ENCODE data around the gene LRTM2. TPM values are rescaled to one million over a fixed set of nuclear protein-coding genes. Genes with fewer than 3 reads are reported as not detected.

LRTM2 gene
- total and polyA plus RNA-seq, 2 donors (not counting 1 experiment from before 2014, with no cell fraction given) = not detected

DNA sequence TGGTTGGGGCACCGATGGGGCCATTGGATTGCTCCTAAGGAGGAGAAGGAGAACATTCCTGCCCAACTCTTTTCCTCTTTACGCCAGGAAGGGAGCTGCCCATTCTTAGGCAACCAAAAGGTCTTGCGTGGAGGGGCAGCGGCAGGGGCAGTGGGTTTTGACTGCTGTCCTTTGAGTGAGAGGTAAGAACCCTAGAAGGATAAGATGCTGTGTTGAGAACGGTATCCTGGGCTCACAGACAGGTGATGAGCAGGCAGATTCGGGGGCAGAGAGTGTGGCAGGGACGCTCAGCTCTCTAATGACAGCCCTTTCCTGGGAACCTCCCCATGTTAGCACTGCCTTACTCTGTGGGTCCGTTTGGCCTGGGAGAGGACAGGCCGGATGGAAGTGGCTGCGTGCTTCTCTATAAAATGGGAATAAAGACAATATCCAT is 13.2 kb downstream of the LRTM2 start:
- H3K4me3 ChIP-seq (replicated peaks in 1 of 4; ENCODE audit: control extremely low read depth in 1 of 4, insufficient read depth in 1 of 4, low read depth in 3 of 4, low read length in 4 of 4) = no peak overlapping the region
- no peaks in the 10 kb centered on the region for H3K79me2 ChIP-seq (ENCODE audit: control insufficient read depth, insufficient read depth, low read length)
- no peaks in the 10 kb centered on the region for H3K36me3 ChIP-seq (ENCODE audit: control insufficient read depth, insufficient read depth, low read length)
- H3K27ac ChIP-seq (ENCODE audit: insufficient read depth, low read length) = no peak overlapping the region
- no peaks in the 10 kb centered on the region for H3K4me1 ChIP-seq (ENCODE audit: control insufficient read depth, extremely low read depth, insufficient read depth, low read length)
- no peaks in the 10 kb centered on the region for H3K9me3 ChIP-seq (ENCODE audit: control insufficient read depth, insufficient read depth, low read depth, low read length)
- no peak overlapping the region for H2AFZ ChIP-seq (ENCODE audit: low read length)
- H4K20me1 ChIP-seq (ENCODE audit: control insufficient read depth, extremely low read depth, insufficient read depth, low read length) = no peaks in the 10 kb centered on the region
- no peak for DNase-seq (ENCODE audit: low read depth in 2 of 2)
- no peak overlapping the region for H3K9ac ChIP-seq (ENCODE audit: insufficient read depth, low read length)
- no peak overlapping the region for H3K4me2 ChIP-seq (ENCODE audit: extremely low read depth, insufficient read depth, low read length)
- H3K27me3 ChIP-seq (ENCODE audit: control insufficient read depth, insufficient read depth, low read length) = peaks cover 16% of the 10 kb centered on the region
- TF ChIP-seq EZH2 (IDR thresholded peaks at IDR 0.05; ENCODE audit: low read length, missing control alignments) = no peak
- TF ChIP-seq, protein P1, sequence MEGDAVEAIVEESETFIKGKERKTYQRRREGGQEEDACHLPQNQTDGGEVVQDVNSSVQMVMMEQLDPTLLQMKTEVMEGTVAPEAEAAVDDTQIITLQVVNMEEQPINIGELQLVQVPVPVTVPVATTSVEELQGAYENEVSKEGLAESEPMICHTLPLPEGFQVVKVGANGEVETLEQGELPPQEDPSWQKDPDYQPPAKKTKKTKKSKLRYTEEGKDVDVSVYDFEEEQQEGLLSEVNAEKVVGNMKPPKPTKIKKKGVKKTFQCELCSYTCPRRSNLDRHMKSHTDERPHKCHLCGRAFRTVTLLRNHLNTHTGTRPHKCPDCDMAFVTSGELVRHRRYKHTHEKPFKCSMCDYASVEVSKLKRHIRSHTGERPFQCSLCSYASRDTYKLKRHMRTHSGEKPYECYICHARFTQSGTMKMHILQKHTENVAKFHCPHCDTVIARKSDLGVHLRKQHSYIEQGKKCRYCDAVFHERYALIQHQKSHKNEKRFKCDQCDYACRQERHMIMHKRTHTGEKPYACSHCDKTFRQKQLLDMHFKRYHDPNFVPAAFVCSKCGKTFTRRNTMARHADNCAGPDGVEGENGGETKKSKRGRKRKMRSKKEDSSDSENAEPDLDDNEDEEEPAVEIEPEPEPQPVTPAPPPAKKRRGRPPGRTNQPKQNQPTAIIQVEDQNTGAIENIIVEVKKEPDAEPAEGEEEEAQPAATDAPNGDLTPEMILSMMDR (conservative IDR thresholded peaks at IDR 0.05 in 1 of 2, IDR thresholded peaks at IDR 0.05 in 1 of 2; ENCODE audit: low read depth in 1 of 2, low read length in 2 of 2) = no peak

DNA sequence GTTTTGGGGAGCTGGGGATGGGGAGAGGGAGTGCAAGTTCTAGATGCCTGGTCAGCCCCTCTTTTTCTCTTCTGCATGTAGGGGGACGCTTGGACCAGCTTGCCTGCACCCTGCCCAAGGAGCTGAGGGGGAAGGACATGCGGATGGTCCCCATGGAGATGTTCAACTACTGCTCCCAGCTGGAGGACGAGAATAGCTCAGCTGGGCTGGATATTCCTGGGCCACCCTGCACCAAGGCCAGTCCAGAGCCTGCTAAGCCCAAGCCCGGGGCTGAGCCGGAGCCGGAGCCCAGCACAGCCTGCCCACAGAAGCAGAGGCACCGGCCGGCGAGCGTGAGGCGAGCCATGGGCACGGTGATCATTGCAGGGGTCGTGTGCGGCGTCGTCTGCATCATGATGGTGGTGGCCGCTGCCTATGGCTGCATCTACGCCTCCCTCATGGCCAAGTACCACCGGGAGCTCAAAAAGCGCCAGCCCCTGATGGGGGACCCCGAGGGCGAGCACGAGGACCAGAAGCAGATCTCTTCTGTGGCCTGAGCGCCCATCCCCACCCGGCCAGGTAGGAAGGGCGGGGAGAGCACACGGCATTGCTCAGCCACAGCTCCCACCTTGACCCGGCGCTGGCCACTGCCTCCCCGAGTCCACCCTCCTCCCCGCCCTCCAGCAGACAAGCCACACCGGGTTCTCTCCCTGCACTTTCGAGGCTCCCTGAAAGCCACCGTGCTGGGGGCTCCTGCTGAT is 14.0 kb downstream of the LRTM2 start:
- Histone ChIP-seq H3K27ac (ENCODE audit: insufficient read depth, low read length) (no peak overlapping the region), H3K79me2 (ENCODE audit: control insufficient read depth, insufficient read depth, low read length) (no peaks in the 10 kb centered on the region), H4K20me1 (ENCODE audit: control insufficient read depth, extremely low read depth, insufficient read depth, low read length) (no peaks in the 10 kb centered on the region), H3K9me3 (ENCODE audit: control insufficient read depth, insufficient read depth, low read depth, low read length) (no peaks in the 10 kb centered on the region), H3K27me3 (ENCODE audit: control insufficient read depth, insufficient read depth, low read length) (peaks cover 16% of the 10 kb centered on the region), H3K4me3 (replicated peaks in 1 of 4; ENCODE audit: control extremely low read depth in 1 of 4, insufficient read depth in 1 of 4, low read depth in 3 of 4, low read length in 4 of 4) (no peak overlapping the region), H3K4me1 (ENCODE audit: control insufficient read depth, extremely low read depth, insufficient read depth, low read length) (no peaks in the 10 kb centered on the region), H3K36me3 (ENCODE audit: control insufficient read depth, insufficient read depth, low read length) (no peaks in the 10 kb centered on the region), H3K9ac (ENCODE audit: insufficient read depth, low read length) (no peak overlapping the region), H3K4me2 (ENCODE audit: extremely low read depth, insufficient read depth, low read length) (no peak overlapping the region), H2AFZ (ENCODE audit: low read length) (no peak overlapping the region)
- no peak for TF ChIP-seq EZH2 (IDR thresholded peaks at IDR 0.05; ENCODE audit: low read length, missing control alignments)
- TF ChIP-seq, protein P1 (conservative IDR thresholded peaks at IDR 0.05 in 1 of 2, IDR thresholded peaks at IDR 0.05 in 1 of 2; ENCODE audit: low read depth in 1 of 2, low read length in 2 of 2) = no peak
- DNase-seq (ENCODE audit: low read depth in 2 of 2) = no peak

DNA sequence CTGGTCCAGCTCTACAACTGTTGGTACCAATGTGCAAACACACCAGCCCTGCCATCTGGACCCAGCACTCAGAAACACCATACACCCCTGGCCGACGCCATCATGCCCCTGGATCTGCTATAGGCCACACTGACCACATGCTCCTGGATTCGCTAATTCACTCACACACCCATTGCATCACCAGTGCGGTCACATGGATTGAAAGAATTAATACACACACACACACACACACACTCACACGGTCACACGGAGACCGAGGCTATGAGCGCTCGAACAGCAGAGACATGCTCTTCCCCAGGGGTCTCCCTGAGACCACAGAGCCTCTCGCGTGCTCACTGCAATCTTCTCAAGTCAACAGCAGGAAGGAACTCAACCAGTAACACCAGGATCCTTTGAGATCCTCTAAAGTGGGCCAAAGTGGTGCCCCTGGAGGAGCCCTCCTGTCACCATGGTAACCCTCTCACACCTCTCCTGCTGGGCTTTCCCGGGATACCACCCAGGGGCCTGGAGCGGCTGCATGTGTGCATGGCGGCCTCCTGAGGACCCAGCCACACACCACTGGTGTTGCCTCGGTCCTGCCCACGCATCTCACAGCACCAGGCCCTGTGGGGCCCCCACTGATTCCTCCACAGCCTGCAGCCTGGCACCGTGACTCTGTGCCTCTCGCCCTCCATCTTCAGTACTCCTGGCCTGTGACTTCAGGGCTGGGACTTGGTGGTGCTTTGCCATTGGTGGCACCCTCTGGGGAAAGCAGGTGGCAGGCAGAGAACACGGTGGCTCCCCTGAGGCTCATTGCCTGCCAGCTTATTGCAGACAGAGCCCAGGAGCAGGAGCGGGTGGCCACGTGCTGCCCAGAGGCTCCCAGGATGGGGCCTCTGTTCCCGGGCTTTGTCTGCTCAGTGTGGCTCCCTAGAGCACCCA is 15.1 kb downstream of the LRTM2 start:
- Histone ChIP-seq H3K79me2 (ENCODE audit: control insufficient read depth, insufficient read depth, low read length) (no peaks in the 10 kb centered on the region), H2AFZ (ENCODE audit: low read length) (no peak overlapping the region), H3K27ac (ENCODE audit: insufficient read depth, low read length) (no peak overlapping the region), H3K36me3 (ENCODE audit: control insufficient read depth, insufficient read depth, low read length) (no peaks in the 10 kb centered on the region), H4K20me1 (ENCODE audit: control insufficient read depth, extremely low read depth, insufficient read depth, low read length) (no peaks in the 10 kb centered on the region), H3K4me3 (replicated peaks in 1 of 4; ENCODE audit: control extremely low read depth in 1 of 4, insufficient read depth in 1 of 4, low read depth in 3 of 4, low read length in 4 of 4) (no peak overlapping the region), H3K4me2 (ENCODE audit: extremely low read depth, insufficient read depth, low read length) (no peak overlapping the region), H3K9ac (ENCODE audit: insufficient read depth, low read length) (no peak overlapping the region), H3K27me3 (ENCODE audit: control insufficient read depth, insufficient read depth, low read length) (peaks cover 12% of the 10 kb centered on the region), H3K4me1 (ENCODE audit: control insufficient read depth, extremely low read depth, insufficient read depth, low read length) (no peaks in the 10 kb centered on the region), H3K9me3 (ENCODE audit: control insufficient read depth, insufficient read depth, low read depth, low read length) (no peaks in the 10 kb centered on the region)
- no peak for TF ChIP-seq EZH2 (IDR thresholded peaks at IDR 0.05; ENCODE audit: low read length, missing control alignments)
- TF ChIP-seq, protein P1 (conservative IDR thresholded peaks at IDR 0.05 in 1 of 2, IDR thresholded peaks at IDR 0.05 in 1 of 2; ENCODE audit: low read depth in 1 of 2, low read length in 2 of 2) = no peak
- DNase-seq (ENCODE audit: low read depth in 2 of 2) = no peak

Measured in fibroblast of lung (primary cell).